HepG2 (cell line): Measurements from ENCODE around the gene PHF23.

Experiments
- AGO1 ChIP-seq: fragments of 200-400 bp; formaldehyde crosslinking; IDR thresholded peaks from 2 replicates; pipeline ENCODE4 v1.6.1; 2017; ENCODE audit warnings: mild to moderate bottlenecking, low read depth, low read length, moderate library complexity; ENCODE audit not compliant: poor library complexity, severe bottlenecking
- SMAD1 ChIP-seq: sonication (generic); formaldehyde crosslinking; IDR thresholded peaks from 2 replicates; pipeline ENCODE4 v1.4.0; 2020; ENCODE audit warnings: missing genetic modification reagents, low read depth, mild to moderate bottlenecking, borderline replicate concordance
- TCF7 ChIP-seq: sonication (generic); IDR thresholded peaks from 2 replicates; pipeline ENCODE4 v1.6.1; 2016; ENCODE audit warnings: antibody characterized with exemption, low read depth
- ZBTB1 ChIP-seq: sonication (generic); formaldehyde crosslinking; IDR thresholded peaks from 2 replicates; pipeline ENCODE4 v1.4.0; 2020; ENCODE audit warnings: missing genetic modification reagents, borderline replicate concordance
- ZNF138 ChIP-seq: sonication (generic); formaldehyde crosslinking; IDR thresholded peaks from 2 replicates; pipeline ENCODE4 v1.5.0; 2020; ENCODE audit warnings: mild to moderate bottlenecking, low read depth, missing genetic modification reagents
- TF ChIP-seq, protein P1 (sequence below): sonication (generic); formaldehyde crosslinking; IDR thresholded peaks from 2 replicates; pipeline ENCODE4 v1.4.0; 2020; ENCODE audit warnings: mild to moderate bottlenecking, missing genetic modification reagents
- TF ChIP-seq, protein P2 (sequence below): sonication (generic); formaldehyde crosslinking; IDR thresholded peaks from 2 replicates; pipeline ENCODE4 v1.5.0; 2020; ENCODE audit warnings: mild to moderate bottlenecking, missing genetic modification reagents, moderate library complexity
- TF ChIP-seq, protein P3 (sequence below): sonication (generic); formaldehyde crosslinking; IDR thresholded peaks from 2 replicates; pipeline ENCODE4 v1.4.0; 2020; ENCODE audit warnings: missing genetic modification reagents

DNA sequence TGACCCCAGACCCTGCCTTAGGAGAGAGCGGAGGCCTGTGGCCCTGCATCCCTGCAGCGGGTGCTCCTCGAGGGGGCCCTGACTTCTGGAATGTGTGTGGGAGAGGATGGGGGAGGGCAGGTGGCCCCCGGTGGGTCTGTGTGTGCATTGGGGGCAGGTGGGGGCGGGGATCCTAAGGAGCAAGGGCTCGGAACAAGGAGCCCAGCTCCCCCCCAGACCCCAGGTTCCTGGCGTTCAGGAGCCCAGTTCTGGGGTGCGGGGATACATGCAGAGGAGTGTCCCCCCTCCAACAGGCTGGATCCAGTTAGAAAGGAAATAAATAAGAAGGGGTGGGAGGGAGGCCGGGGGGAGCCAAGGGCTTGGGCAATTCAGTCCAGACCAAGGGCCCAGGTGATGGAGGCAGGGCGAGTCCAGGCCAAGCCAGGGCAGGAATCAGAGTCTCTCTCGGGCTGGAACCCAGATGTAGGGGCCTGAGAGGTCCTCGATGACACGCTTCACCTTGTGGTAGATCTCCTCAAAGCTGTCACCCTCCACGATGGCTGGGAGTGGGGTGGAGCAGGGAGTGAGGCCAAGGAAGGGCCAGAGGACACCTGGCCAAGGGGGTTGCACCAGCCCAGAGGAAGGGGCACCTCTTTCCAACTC lies 48.9 kb downstream of the PHF23 start:
- TF ChIP-seq TCF7: no peak
- TF ChIP-seq, protein P1, sequence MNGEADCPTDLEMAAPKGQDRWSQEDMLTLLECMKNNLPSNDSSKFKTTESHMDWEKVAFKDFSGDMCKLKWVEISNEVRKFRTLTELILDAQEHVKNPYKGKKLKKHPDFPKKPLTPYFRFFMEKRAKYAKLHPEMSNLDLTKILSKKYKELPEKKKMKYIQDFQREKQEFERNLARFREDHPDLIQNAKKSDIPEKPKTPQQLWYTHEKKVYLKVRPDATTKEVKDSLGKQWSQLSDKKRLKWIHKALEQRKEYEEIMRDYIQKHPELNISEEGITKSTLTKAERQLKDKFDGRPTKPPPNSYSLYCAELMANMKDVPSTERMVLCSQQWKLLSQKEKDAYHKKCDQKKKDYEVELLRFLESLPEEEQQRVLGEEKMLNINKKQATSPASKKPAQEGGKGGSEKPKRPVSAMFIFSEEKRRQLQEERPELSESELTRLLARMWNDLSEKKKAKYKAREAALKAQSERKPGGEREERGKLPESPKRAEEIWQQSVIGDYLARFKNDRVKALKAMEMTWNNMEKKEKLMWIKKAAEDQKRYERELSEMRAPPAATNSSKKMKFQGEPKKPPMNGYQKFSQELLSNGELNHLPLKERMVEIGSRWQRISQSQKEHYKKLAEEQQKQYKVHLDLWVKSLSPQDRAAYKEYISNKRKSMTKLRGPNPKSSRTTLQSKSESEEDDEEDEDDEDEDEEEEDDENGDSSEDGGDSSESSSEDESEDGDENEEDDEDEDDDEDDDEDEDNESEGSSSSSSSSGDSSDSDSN: no peak
- no peak for TF ChIP-seq AGO1
- TF ChIP-seq ZNF138 (CRISPR knock-in tag): no peak
- TF ChIP-seq SMAD1 (CRISPR knock-in tag): no peak
- TF ChIP-seq, protein P2, sequence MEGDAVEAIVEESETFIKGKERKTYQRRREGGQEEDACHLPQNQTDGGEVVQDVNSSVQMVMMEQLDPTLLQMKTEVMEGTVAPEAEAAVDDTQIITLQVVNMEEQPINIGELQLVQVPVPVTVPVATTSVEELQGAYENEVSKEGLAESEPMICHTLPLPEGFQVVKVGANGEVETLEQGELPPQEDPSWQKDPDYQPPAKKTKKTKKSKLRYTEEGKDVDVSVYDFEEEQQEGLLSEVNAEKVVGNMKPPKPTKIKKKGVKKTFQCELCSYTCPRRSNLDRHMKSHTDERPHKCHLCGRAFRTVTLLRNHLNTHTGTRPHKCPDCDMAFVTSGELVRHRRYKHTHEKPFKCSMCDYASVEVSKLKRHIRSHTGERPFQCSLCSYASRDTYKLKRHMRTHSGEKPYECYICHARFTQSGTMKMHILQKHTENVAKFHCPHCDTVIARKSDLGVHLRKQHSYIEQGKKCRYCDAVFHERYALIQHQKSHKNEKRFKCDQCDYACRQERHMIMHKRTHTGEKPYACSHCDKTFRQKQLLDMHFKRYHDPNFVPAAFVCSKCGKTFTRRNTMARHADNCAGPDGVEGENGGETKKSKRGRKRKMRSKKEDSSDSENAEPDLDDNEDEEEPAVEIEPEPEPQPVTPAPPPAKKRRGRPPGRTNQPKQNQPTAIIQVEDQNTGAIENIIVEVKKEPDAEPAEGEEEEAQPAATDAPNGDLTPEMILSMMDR: no peak
- no peak for TF ChIP-seq ZBTB1 (CRISPR knock-in tag)
- TF ChIP-seq, protein P3, sequence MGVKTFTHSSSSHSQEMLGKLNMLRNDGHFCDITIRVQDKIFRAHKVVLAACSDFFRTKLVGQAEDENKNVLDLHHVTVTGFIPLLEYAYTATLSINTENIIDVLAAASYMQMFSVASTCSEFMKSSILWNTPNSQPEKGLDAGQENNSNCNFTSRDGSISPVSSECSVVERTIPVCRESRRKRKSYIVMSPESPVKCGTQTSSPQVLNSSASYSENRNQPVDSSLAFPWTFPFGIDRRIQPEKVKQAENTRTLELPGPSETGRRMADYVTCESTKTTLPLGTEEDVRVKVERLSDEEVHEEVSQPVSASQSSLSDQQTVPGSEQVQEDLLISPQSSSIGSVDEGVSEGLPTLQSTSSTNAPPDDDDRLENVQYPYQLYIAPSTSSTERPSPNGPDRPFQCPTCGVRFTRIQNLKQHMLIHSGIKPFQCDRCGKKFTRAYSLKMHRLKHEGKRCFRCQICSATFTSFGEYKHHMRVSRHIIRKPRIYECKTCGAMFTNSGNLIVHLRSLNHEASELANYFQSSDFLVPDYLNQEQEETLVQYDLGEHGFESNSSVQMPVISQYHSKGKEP: no peak
